ENCODE results near the gene CEACAM8.

GRCh38 chr19:42542791-42543190 lies 51.9 kb downstream of the CEACAM8 start:
- TF ChIP-seq, protein P1, sequence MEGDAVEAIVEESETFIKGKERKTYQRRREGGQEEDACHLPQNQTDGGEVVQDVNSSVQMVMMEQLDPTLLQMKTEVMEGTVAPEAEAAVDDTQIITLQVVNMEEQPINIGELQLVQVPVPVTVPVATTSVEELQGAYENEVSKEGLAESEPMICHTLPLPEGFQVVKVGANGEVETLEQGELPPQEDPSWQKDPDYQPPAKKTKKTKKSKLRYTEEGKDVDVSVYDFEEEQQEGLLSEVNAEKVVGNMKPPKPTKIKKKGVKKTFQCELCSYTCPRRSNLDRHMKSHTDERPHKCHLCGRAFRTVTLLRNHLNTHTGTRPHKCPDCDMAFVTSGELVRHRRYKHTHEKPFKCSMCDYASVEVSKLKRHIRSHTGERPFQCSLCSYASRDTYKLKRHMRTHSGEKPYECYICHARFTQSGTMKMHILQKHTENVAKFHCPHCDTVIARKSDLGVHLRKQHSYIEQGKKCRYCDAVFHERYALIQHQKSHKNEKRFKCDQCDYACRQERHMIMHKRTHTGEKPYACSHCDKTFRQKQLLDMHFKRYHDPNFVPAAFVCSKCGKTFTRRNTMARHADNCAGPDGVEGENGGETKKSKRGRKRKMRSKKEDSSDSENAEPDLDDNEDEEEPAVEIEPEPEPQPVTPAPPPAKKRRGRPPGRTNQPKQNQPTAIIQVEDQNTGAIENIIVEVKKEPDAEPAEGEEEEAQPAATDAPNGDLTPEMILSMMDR (IDR thresholded peaks at IDR 0.05 in 2 of 3, conservative IDR thresholded peaks at IDR 0.05 in 1 of 3; ENCODE audit: borderline replicate concordance in 1 of 3, insufficient read depth in 1 of 3, low read depth in 2 of 3, low read length in 2 of 3): 0 out of 6 replicates have a peak, but pooled peaks of 1 of the 3 experiments have one; percentile 24
- TF ChIP-seq POLR2A (IDR thresholded peaks at IDR 0.05; ENCODE audit: borderline replicate concordance, extremely low read depth, insufficient read depth, insufficient read length) (no peak), EZH2phosphoT487 (IDR thresholded peaks at IDR 0.05; ENCODE audit: borderline replicate concordance) (no peak)

Measured in HCT116 (cell line).